Measurements from ENCODE around the gene FMNL1.
A peak's percentile ranks its signal among the peaks of the same experiment; 100 is the strongest.

The FMNL1 gene

GRCh38 chr17:45261577-45262515 is 40.2 kb downstream of the FMNL1 start, which contains the start of gene SPATA32:
TSS of gene SPATA32 (minus strand) at chr17:45262094. CDS start at chr17:45262016, 78 bp downstream.
- DNase-seq, result peak; percentile 63 to 69

GRCh38 chr17:45262516-45263476 is 41.1 kb downstream of the FMNL1 start:
- DNase-seq, result peak in 1 of 2 experiments; percentile 19

DNA sequence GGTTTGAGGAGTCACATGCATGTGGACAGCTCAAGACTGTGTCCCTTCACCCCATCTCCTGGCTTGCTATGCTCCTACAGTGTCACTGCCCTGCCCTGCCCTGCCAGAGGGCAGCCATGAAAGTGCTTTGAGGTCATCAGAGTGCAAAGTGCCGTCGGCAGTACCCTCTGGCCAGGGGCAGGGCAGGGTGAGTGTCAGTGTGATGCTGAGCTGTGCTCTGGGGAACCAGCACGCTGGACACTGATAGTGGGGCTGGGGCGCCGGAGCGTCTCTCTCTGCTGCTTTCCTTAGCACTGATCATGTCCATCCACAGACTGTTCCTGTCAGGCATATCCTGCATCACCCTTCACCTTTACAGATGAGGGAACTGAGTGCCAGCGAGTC is 41.8 kb downstream of the FMNL1 start:
- DNase-seq, result no peak

DNA sequence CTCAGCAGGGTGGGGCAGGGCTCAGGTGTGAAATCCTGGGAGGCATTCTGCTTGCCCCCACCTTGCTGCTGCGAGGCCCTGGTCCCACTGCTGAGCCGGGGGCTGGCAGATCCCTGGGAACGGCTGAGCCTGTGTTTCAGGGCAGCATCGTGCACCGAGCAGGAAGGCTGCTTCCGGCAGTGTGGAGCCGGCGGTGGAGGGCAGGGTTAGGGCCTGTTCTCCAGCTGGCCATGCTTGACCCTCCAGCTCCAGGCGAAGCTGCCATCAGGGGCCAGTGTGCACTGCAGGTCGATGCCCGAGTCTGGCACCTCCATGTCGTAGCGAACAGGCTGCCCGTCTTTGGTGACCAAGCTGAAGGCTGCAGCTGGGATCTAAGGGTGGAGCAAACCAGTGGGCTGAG is 42.7 kb downstream of the FMNL1 start:
- no peak for DNase-seq

GRCh38 chr17:45264988-45265387 is 43.3 kb downstream of the FMNL1 start:
- DNase-seq, result no peak

DNA sequence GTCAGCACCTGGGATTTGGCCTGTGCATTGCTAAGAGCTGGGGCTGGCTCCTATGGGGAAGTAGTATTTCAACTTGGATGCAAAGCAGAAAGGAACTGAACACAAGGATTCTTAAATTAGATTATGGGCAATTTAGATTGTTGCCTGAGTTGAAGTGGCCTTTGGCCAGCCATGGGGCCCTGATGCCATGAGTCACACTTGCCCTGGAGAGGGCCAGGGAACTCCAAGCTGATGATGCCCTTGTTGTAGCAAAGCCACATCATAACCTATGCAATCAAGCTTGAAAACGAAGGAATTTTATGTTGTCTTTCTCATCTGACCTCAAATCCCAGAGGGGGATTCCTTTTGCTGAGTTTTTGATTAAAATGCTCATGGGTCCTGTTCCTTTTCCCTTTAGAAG is 44.1 kb downstream of the FMNL1 start:
- DNase-seq, result no peak

DNA sequence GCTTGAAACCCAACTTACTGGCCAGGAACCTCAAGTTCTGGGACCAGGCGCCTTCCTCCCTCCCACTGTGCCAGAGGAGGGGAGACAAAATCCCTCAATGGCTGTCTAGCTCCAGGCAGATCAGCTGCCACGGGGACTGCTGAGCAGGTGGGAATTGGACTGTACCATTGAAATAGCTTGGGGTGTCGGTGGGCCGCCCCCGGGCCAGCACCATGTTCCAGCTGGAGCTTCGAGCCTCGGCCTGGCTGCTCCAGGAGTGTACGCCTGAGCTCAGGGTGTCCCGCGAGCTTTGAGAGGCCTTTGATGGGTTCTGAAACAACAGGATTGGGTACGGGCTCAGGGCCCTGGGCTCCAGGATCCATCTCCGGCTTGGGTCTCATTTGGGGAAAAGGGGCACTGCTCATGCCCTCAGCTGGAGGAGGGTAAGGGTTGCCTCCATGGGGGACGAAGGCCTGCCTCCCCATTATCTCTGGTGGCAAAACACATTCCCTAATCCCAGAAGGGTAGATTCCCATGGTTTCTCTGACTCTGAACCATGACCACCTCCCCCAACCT is 44.8 kb downstream of the FMNL1 start:
- DNase-seq, result no peak

- no peak for DNase-seq
Measured at GRCh38 chr17:45267436-45268055, 45.9 kb downstream of the FMNL1 start.

DNA sequence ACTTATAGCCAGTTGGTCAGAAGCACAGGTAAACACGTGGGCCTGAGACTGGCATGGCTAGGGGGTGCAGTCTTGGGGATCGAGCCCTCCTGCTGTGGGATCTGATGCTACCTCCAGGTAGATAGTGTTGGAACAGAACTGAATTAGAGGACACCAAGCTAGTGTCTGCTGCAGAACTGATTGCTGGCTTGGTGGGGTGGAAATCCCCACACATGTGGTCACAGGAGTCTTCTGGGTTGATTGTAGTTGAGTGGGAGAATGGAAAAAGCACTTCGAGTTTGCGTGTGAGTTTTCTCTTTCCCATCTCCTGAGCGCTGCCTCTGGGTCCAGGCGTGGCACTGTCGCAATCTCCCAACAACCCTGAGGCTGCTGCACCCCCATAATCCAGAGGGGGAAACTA is 48.2 kb downstream of the FMNL1 start:
- DNase-seq, result no peak

- DNase-seq, result peak; percentile 63 to 66
Measured at GRCh38 chr17:45270828-45271418, 49.2 kb downstream of the FMNL1 start.

DNA sequence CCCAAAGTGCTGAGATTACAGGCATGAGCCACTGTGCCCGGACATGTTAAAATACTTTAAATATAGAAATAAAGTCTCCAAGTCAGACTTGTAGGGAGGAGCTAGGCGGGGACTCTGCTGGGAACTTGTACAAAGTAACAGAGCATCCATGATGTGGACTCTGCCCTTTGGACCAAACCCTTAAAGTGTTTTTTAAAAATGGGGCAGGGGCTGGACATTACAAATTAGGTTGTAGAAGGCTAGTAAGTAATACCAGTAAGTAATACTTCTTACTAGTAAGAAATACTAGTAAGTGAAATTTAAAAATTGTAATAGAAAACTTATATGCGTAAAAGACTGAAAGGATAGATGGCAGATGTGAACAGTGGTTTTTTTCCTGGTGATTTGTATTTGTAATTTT is 49.9 kb downstream of the FMNL1 start:
- no peak for DNase-seq

GRCh38 chr17:45273551-45273957 is 51.9 kb downstream of the FMNL1 start:
- DNase-seq, result no peak

GRCh38 chr17:45274033-45274432 is 52.3 kb downstream of the FMNL1 start:
- DNase-seq, result no peak

DNA sequence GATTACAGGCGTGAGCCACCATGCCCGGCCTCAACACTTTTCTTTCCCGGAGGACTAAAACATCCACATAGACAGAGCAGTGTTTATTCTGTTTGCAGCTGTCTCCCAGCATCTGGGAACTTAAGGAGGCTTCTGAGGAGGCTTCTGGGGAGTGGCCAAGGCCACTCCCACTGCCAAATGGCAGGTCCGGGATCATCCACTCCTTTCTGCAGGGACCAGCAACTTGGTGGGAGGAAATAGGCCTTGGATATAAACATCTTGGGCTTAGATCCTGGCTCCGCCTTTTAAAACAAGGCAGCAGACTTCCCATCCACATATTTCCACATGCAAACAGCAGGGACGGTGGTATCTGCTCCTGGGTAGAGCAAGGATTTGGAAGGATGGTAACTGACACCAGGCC is 54.3 kb downstream of the FMNL1 start:
- no peak for DNase-seq

- peak; percentile 92 to 95 for DNase-seq
Measured at GRCh38 chr17:45277216-45277849, 55.6 kb downstream of the FMNL1 start.

- no peak for DNase-seq
Measured at GRCh38 chr17:45277992-45278391, 56.3 kb downstream of the FMNL1 start.

DNA sequence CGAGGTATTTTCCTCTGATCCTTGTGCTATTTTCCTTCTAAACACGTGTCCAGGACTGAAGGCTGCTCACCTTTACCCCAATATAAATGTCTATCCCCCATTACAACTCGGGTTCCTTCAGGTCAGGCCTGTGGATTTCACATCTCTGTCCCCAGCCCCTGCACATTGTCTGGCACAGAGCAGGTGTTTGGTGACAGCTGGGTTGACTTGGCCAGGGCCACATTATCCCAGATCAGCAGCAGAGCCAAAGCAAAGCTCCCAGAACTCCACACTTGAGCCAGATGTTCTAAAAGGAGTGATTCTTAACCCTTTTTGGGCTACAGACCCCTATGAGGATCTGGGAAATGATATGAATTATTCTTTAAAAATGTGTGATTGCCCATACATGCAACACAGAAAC is 58.2 kb downstream of the FMNL1 start:
- DNase-seq, result no peak

GRCh38 chr17:45282683-45283644 is 61.3 kb downstream of the FMNL1 start:
- DNase-seq, result no peak

DNA sequence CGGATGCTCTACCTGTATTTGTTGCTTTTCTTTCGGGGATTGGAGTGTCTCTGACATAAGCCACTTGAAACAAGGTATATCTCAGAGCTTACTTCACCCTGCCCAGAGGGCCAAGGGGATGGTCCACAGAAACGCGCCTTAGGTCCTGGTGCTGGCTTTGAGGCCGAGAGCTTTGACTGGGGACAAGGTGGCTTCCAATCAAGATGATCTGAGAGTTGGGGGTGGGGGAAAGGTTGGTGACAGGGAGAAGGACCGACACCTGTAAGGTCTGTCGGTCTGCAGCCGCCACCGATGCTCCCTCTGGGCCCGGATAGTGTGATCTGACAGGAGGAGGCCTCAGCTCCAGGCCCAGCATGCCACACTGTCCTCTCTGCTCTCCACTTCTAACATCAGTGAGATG is 62.0 kb downstream of the FMNL1 start:
- no peak for DNase-seq
